Measurements from ENCODE around the gene AHCY.

- TF ChIP-seq CTCF (IDR thresholded peaks at IDR 0.05), result no peak
- TF ChIP-seq POLR2A (IDR thresholded peaks at IDR 0.05), result no peak
Measured at GRCh38 chr20:34332262-34332920, 29.2 kb upstream of the AHCY start.

Measured in prostate gland (tissue), 2 donors.